Measurements from ENCODE around the gene HIPK2. TPM values are rescaled to one million over a fixed set of nuclear protein-coding genes. Genes with fewer than 3 reads are reported as not detected.

The HIPK2 gene
- total and polyA plus RNA-seq, 2 of the 4 experiments (the other 2 are of a cell fraction): 22.0 to 27.1 TPM

DNA sequence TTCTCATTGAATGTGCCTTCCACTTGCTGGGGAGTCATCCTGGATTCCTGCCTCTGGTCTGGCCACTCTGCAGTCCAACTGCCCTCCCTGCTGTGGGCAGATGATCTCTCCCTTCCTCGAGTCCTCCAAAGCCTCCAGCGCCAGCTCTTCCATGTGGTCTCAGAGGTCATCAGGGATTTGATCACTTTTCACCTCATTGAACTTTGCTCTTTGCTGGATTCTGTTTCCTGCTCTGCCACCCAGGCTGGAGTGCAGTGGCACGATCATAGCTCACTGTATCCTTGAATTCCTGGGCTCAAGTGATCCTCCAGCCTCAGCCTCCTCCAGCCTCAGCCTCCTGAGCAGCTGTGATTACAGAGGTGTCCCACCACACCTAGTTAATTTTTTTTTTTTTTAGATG is 29.2 kb upstream of the HIPK2 start:
- Histone ChIP-seq H4K91ac (ENCODE audit: insufficient read depth, low read depth, low read length) (no peak overlapping the region; the same call in 1 of the 2 replicates), H4K20me1 (ENCODE audit: insufficient read depth, low read length) (no peaks in the 10 kb centered on the region), H3K14ac (replicated peaks; ENCODE audit: low read depth, low read length) (no peak overlapping the region), H2AK5ac (ENCODE audit: low read depth, low read length) (0 out of 2 replicates have a peak overlapping the region, but pooled peaks have one; percentile 40), H2AFZ (replicated peaks; ENCODE audit: low read length, poor library complexity) (no peak overlapping the region), H3K79me1 (ENCODE audit: low read depth in 1 of 2, low read length in 2 of 2) (no peaks in the 10 kb centered on the region), H2BK120ac (ENCODE audit: low read depth, low read length) (no peak overlapping the region), H3K4me3 (ENCODE audit: insufficient read depth, low read depth, low read length) (no peak overlapping the region), H2BK15ac (ENCODE audit: low read depth, low read length) (no peak overlapping the region; the same call in 2 of the 3 replicates), H2BK20ac (ENCODE audit: low read depth, low read length) (no peak overlapping the region), H3K18ac (ENCODE audit: low read depth, low read length) (no peak overlapping the region), H3K9me3 (ENCODE audit: control insufficient read depth, insufficient read depth, low read length) (peaks cover 2% of the 10 kb centered on the region; the same call in 1 of the 2 replicates), H2BK5ac (ENCODE audit: low read depth, low read length, poor library complexity, severe bottlenecking) (no peak overlapping the region), H4K8ac (ENCODE audit: low read depth in 2 of 2, low read length in 2 of 2) (no peak overlapping the region), H4K5ac (ENCODE audit: low read depth, low read length) (no peak overlapping the region), H3K9ac (ENCODE audit: low read depth, low read length) (no peak overlapping the region), H3K9me1 (ENCODE audit: insufficient read depth, low read length) (0 out of 2 replicates have a peak, but pooled peaks cover 6% of the 10 kb centered on the region), H3K4ac (ENCODE audit: low read depth, low read length) (no peak overlapping the region; the same call in 1 of the 2 replicates), H2AK9ac (replicated peaks; ENCODE audit: low read depth, low read length, poor library complexity) (no peak overlapping the region), H3K27ac (ENCODE audit: insufficient read depth, low read length) (no peak overlapping the region), H3K4me1 (ENCODE audit: control insufficient read depth, insufficient read depth, low read length) (peaks cover 9% of the 10 kb centered on the region), H3K4me2 (ENCODE audit: low read depth, low read length) (no peak overlapping the region), H3K36me3 (ENCODE audit: control insufficient read depth, insufficient read depth, low read length) (peaks cover 2% of the 10 kb centered on the region; the same call in 1 of the 2 replicates), H3K23ac (ENCODE audit: low read depth, low read length) (no peak overlapping the region), H3K27me3 (ENCODE audit: control insufficient read depth, insufficient read depth, low read length) (no peaks in the 10 kb centered on the region), H3K56ac (ENCODE audit: extremely low read depth, insufficient read depth, low read length) (no peak overlapping the region)
- TF ChIP-seq MAZ (IDR thresholded peaks at IDR 0.05; ENCODE audit: borderline replicate concordance, low read depth, low read length): no peak
- no peak for TF ChIP-seq BHLHE40 (IDR thresholded peaks at IDR 0.05; ENCODE audit: low read depth, low read length)
- no peak for TF ChIP-seq RAD21 (IDR thresholded peaks at IDR 0.05; ENCODE audit: low read length)
- no peak for TF ChIP-seq FOS (IDR thresholded peaks at IDR 0.05; ENCODE audit: low read depth, low read length)
- TF ChIP-seq CEBPB (IDR thresholded peaks at IDR 0.05; ENCODE audit: low read depth, low read length): no peak
- TF ChIP-seq ELK1 (IDR thresholded peaks at IDR 0.05; ENCODE audit: borderline replicate concordance, low read depth, low read length): no peak
- TF ChIP-seq CHD1 (IDR thresholded peaks at IDR 0.05; ENCODE audit: low read depth, low read length): no peak
- POLR2A ChIA-PET (ENCODE audit: unreplicated experiment): no interaction called here
- CTCF ChIA-PET: interaction anchor here (1.0 kb wide), 1 partner anchor 205 kb away, joined by 3 read pairs; no protein-coding TSS in a partner anchor
- BruUV-seq (replicated peaks): no TSS peak
- in situ Hi-C loops (cut with MboI; ENCODE audit: low sequenced_read_pairs) (no loop called here), dilution Hi-C loops (cut with HindIII; ENCODE audit: low sequenced_read_pairs, unreplicated experiment) (no loop called here), intact Hi-C loops (cut with micrococcal nuclease) (no loop called here)
- DNase-seq (no peak), ATAC-seq (ENCODE audit: low read depth) (no peak)
- 78% methylated on average over 2 of the region's 3 CpGs; no CpG with 5 or more reads in 1 of the 2 experiments for WGBS, 2 experiments (ENCODE audit: extremely low coverage in 2 of 2, insufficient read length in 1 of 2)

Data from IMR-90 (cell line).